Medulla oblongata (tissue), 1 donor: ENCODE data around the gene NTN3.
A peak's percentile ranks its signal among the peaks of the same experiment; 100 is the strongest.
"Not testable (repeated sequence)": the region's sequence is repeated elsewhere in the genome, so short reads cannot be mapped to it uniquely, and the experiment has no call there.

Experiments
- DNase-seq: peaks from one replicate; pipeline ENCODE4 v3.0.0-alpha.2; 2015; ENCODE audit errors: extremely low spot score

NTN3 gene

GRCh38 chr16:2441143-2441804 is 29.8 kb upstream of the NTN3 start:
- not testable (repeated sequence) for DNase-seq

- no peak for DNase-seq
These were observed 27.5 kb upstream of the NTN3 start for GRCh38 chr16:2443555-2443954.

- DNase-seq, result no peak
These were observed 23.0 kb upstream of the NTN3 start for GRCh38 chr16:2447920-2448583.

- no peak for DNase-seq
These were observed 22.0 kb upstream of the NTN3 start for GRCh38 chr16:2449118-2449517.

GRCh38 chr16:2450535-2450934 is 20.6 kb upstream of the NTN3 start:
- peak; percentile 56 for DNase-seq

GRCh38 chr16:2450975-2451381 is 20.1 kb upstream of the NTN3 start:
- no peak for DNase-seq

GRCh38 chr16:2451851-2452320 is 19.2 kb upstream of the NTN3 start:
- DNase-seq, result no peak

- DNase-seq, result no peak
These were observed 18.4 kb upstream of the NTN3 start for GRCh38 chr16:2452650-2453049.

GRCh38 chr16:2455081-2455845 is 15.8 kb upstream of the NTN3 start:
- no peak for DNase-seq

GRCh38 chr16:2456551-2457153 is 14.4 kb upstream of the NTN3 start:
- no peak for DNase-seq

- no peak for DNase-seq
These were observed 13.8 kb upstream of the NTN3 start for GRCh38 chr16:2457267-2457666.

GRCh38 chr16:2457946-2458345 is 13.2 kb upstream of the NTN3 start:
- DNase-seq, result no peak

- no peak for DNase-seq
These were observed 12.0 kb upstream of the NTN3 start for GRCh38 chr16:2458887-2459646.

- peak; percentile 97 for DNase-seq
These were observed 11.3 kb upstream of the NTN3 start, which contains the start of gene TEDC2 for GRCh38 chr16:2459647-2460390. Gene TEDC2 (plus strand): TSS chr16:2460109. CDS start chr16:2460145, 36 bp downstream.

GRCh38 chr16:2460391-2460713 is 10.7 kb upstream of the NTN3 start:
- DNase-seq, result no peak

GRCh38 chr16:2460916-2461315 is 10.2 kb upstream of the NTN3 start:
- DNase-seq, result no peak

GRCh38 chr16:2462031-2462866 is 8.8 kb upstream of the NTN3 start:
- no peak for DNase-seq

- no peak for DNase-seq
These were observed 6.8 kb upstream of the NTN3 start for GRCh38 chr16:2464333-2464732.

GRCh38 chr16:2465653-2466415 is 5.3 kb upstream of the NTN3 start:
- no peak for DNase-seq
